OCI-LY1 (cell line): ENCODE data around the gene FGF14.

ENCODE experiments used
- H2AFZ ChIP-seq: fragments of 200-600 bp; sonication (generic), shearing (Covaris generic); 2 replicates; pipeline ENCODE4 v1.6.0; 2014; ENCODE audit warnings: antibody characterized with exemption, mild to moderate bottlenecking, low read length
- H3F3A ChIP-seq: fragments of 200-600 bp; sonication (generic), shearing (Covaris generic); 2 replicates; pipeline ENCODE4 v1.6.0; 2014; ENCODE audit warnings: mild to moderate bottlenecking, antibody characterized with exemption, low read length, moderate library complexity; ENCODE audit not compliant: insufficient read depth
- H3K27ac ChIP-seq: fragments of 200-600 bp; sonication (generic); 2 replicates; pipeline ENCODE4 v1.5.1; 2014; ENCODE audit warnings: low read length, mixed run types, mild to moderate bottlenecking, low read depth; ENCODE audit not compliant: poor library complexity, severe bottlenecking
- H3K27me3 ChIP-seq: fragments of 200-600 bp; sonication (generic); 2 replicates; pipeline ENCODE4 v1.6.0; 2014; ENCODE audit warnings: antibody characterized with exemption, mild to moderate bottlenecking, low read length, moderate library complexity; ENCODE audit not compliant: insufficient read depth
- H3K36me3 ChIP-seq: fragments of 200-600 bp; sonication (generic); 2 replicates; pipeline ENCODE4 v1.6.1; 2014; ENCODE audit warnings: mild to moderate bottlenecking, antibody characterized with exemption, low read length, moderate library complexity, mixed read lengths; ENCODE audit not compliant: insufficient read depth
- H3K4me1 ChIP-seq: fragments of 200-600 bp; sonication (generic); 2 replicates; pipeline ENCODE4 v1.5.1; 2014; ENCODE audit warnings: mild to moderate bottlenecking, low read length, moderate library complexity; ENCODE audit not compliant: insufficient read depth, severe bottlenecking
- H3K4me2 ChIP-seq: fragments of 200-600 bp; sonication (generic), shearing (Covaris generic); 2 replicates; pipeline ENCODE4 v1.6.1; 2014; ENCODE audit warnings: low read length
- H3K4me3 ChIP-seq: fragments of 200-600 bp; sonication (generic); 2 replicates; pipeline ENCODE4 v1.5.1; 2014; ENCODE audit warnings: low read length, low read depth, mild to moderate bottlenecking, mixed read lengths; ENCODE audit not compliant: poor library complexity, severe bottlenecking
- H3K79me2 ChIP-seq: fragments of 200-600 bp; shearing (Covaris generic); 2 replicates; pipeline ENCODE4 v1.6.1; 2016; ENCODE audit warnings: mixed run types, low read length, mixed read lengths; ENCODE audit not compliant: insufficient read depth
- H3K9ac ChIP-seq: fragments of 200-600 bp; sonication (generic), shearing (Covaris generic); 2 replicates; pipeline ENCODE4 v1.6.1; 2014; ENCODE audit warnings: mild to moderate bottlenecking, low read length, mixed read lengths
- H3K9me2 ChIP-seq: fragments of 200-600 bp; sonication (generic), shearing (Covaris generic); 2 replicates; pipeline ENCODE4 v1.6.1; 2014; ENCODE audit warnings: low read depth, mild to moderate bottlenecking, low read length, mixed read lengths
- H3K9me3 ChIP-seq: fragments of 200-600 bp; shearing (Covaris generic); 2 replicates; pipeline ENCODE4 v1.6.1; 2014; ENCODE audit warnings: low read length, mixed read lengths
- H4K20me1 ChIP-seq: fragments of 200-600 bp; sonication (generic), shearing (Covaris generic); 2 replicates; pipeline ENCODE4 v1.6.0; 2016; ENCODE audit warnings: mild to moderate bottlenecking, low read length; ENCODE audit not compliant: insufficient read depth
- EZH2 ChIP-seq: fragments of 200-600 bp; sonication (generic), shearing (Covaris generic); IDR thresholded peaks from 2 replicates; pipeline ENCODE4 v1.8.0; 2017; ENCODE audit warnings: borderline replicate concordance, mixed run types, mild to moderate bottlenecking, antibody characterized with exemption, low read length, moderate library complexity, mixed read lengths
- TF ChIP-seq, protein P1 (sequence below): fragments of 200-600 bp; sonication (generic), shearing (Covaris generic); IDR thresholded peaks from 2 replicates; pipeline ENCODE4 v1.5.1; 2017; ENCODE audit warnings: mild to moderate bottlenecking, antibody characterized with exemption, low read length, moderate library complexity, mixed read lengths

The FGF14 gene

DNA sequence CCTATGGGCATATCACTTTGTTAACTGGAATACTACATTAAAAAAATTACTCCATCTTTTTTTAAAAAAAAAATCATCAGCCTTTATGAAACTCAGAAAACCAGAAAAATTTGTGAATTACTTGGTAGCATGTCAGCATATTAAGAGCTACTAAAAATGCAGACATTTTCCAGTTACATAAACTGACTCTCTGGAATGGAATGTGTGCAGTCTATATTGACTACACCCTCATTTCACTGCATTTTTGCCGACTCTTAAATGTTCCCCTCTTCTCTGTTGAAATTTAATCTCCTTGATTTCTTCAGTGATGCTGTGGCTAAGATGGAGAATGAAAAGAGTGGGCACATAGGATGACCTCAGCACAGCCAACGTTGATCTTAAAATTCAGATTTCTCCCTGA, 555.6 kb downstream of the FGF14 start:
- Histone ChIP-seq H3K4me2 (no peak overlapping the region), H3K27me3 (no peaks in the 10 kb centered on the region), H3K4me1 (no peaks in the 10 kb centered on the region), H3K9me2 (no peaks in the 10 kb centered on the region), H3K9me3 (no peaks in the 10 kb centered on the region), H3K36me3 (no peaks in the 10 kb centered on the region), H3F3A (no peaks in the 10 kb centered on the region), H2AFZ (no peak overlapping the region), H3K4me3 (no peak overlapping the region), H3K79me2 (no peaks in the 10 kb centered on the region), H3K9ac (no peak overlapping the region), H3K27ac (no peak overlapping the region), H4K20me1 (no peaks in the 10 kb centered on the region)
- TF ChIP-seq EZH2: no peak
- TF ChIP-seq, protein P1, sequence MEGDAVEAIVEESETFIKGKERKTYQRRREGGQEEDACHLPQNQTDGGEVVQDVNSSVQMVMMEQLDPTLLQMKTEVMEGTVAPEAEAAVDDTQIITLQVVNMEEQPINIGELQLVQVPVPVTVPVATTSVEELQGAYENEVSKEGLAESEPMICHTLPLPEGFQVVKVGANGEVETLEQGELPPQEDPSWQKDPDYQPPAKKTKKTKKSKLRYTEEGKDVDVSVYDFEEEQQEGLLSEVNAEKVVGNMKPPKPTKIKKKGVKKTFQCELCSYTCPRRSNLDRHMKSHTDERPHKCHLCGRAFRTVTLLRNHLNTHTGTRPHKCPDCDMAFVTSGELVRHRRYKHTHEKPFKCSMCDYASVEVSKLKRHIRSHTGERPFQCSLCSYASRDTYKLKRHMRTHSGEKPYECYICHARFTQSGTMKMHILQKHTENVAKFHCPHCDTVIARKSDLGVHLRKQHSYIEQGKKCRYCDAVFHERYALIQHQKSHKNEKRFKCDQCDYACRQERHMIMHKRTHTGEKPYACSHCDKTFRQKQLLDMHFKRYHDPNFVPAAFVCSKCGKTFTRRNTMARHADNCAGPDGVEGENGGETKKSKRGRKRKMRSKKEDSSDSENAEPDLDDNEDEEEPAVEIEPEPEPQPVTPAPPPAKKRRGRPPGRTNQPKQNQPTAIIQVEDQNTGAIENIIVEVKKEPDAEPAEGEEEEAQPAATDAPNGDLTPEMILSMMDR: no peak

DNA sequence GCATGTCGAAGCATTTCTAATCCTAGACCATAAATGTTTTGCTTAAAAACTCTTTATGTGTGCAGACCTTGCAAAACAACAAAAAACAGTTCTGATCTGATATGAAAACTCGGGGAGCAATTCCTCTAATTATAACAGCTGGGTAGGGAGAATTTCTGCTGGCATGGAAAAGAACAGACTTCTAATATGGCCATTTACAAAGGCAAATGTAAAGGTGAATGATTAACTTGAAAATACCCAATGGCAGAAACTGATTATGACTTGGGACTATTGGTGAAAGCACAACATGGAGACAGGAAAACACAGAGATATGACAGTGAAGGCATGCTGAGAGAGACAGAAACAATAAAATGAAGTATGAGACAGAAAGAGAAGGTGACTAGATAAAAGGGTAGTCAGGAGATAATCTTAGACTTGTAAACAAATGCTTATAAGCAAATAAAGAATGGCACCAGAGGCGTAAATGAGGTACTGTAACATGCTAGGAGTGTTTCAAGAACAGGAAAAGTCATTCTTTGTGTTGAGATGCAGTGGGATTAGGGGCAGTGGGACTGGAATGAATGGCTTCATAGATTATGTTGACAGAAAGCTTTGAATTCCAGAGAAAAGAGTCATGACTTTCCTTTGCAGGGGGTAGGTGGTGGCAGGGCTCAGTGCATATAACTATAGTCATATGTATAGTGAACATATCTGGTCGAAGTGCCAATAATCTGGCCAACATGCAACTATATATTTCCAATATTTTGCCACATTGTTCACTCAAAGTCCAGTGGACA, 556.4 kb downstream of the FGF14 start:
- Histone ChIP-seq H3K27me3 (no peaks in the 10 kb centered on the region), H3K9ac (no peak overlapping the region), H3K79me2 (no peaks in the 10 kb centered on the region), H2AFZ (no peak overlapping the region), H3F3A (no peaks in the 10 kb centered on the region), H3K4me2 (no peak overlapping the region), H3K4me3 (no peak overlapping the region), H3K9me2 (no peaks in the 10 kb centered on the region), H3K36me3 (no peaks in the 10 kb centered on the region), H3K9me3 (no peaks in the 10 kb centered on the region), H3K4me1 (no peaks in the 10 kb centered on the region), H3K27ac (no peak overlapping the region), H4K20me1 (no peaks in the 10 kb centered on the region)
- TF ChIP-seq, protein P1: no peak
- no peak for TF ChIP-seq EZH2

DNA sequence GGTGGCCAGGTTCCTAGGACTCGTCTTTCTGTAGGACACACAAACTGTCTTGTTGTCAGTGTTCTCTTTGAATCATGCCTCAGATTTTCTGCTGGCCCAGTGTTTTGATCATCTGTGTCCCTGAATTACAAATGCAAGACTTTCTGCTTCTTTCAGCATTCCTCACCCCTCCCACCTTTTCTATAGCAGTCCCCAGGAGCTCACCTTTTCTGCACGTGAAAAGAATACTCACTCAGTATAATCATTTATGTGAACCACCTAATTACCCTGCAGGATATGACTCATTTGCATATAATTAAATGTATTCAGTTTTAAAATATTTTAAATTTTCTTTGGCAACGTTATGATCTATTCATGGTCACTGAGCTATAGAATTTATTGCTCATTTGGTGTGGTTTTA, 560.1 kb downstream of the FGF14 start:
- Histone ChIP-seq H4K20me1 (no peaks in the 10 kb centered on the region), H3K9me2 (no peaks in the 10 kb centered on the region), H3K36me3 (no peaks in the 10 kb centered on the region), H3K9me3 (no peaks in the 10 kb centered on the region), H3F3A (no peaks in the 10 kb centered on the region), H3K4me1 (no peaks in the 10 kb centered on the region), H3K4me3 (no peak overlapping the region), H3K9ac (no peak overlapping the region), H3K4me2 (no peak overlapping the region), H2AFZ (no peak overlapping the region), H3K27ac (no peak overlapping the region), H3K79me2 (no peaks in the 10 kb centered on the region), H3K27me3 (no peaks in the 10 kb centered on the region)
- no peak for TF ChIP-seq EZH2
- TF ChIP-seq, protein P1: no peak
